Endothelial cell (in vitro differentiated cells): ENCODE results near the gene HUWE1. TPM values are rescaled to one million over a fixed set of nuclear protein-coding genes. Genes with fewer than 3 reads are reported as not detected.
A peak's percentile ranks its signal among the peaks of the same experiment; 100 is the strongest.

Experiments
- DNase-seq: peaks from one replicate; pipeline ENCODE4 v3.0.0; 2021; ENCODE audit warnings: low spot score
- H3K27ac Mint-ChIP-seq: one replicate; pipeline ENCODE4 v1.8.0; 2021; ENCODE audit warnings: mixed read lengths, inconsistent platforms; ENCODE audit not compliant: unreplicated experiment
- H3K27me3 Mint-ChIP-seq: one replicate; pipeline ENCODE4 v1.8.0; 2021; ENCODE audit warnings: mild to moderate bottlenecking, moderate library complexity, mixed read lengths, inconsistent platforms; ENCODE audit not compliant: unreplicated experiment
- H3K36me3 Mint-ChIP-seq: one replicate; pipeline ENCODE4 v1.8.0; 2021; ENCODE audit warnings: mild to moderate bottlenecking, low read depth, mixed read lengths, inconsistent platforms; ENCODE audit not compliant: unreplicated experiment
- H3K4me1 Mint-ChIP-seq: one replicate; pipeline ENCODE4 v1.8.0; 2021; ENCODE audit warnings: mild to moderate bottlenecking, mixed read lengths, inconsistent platforms; ENCODE audit not compliant: unreplicated experiment
- H3K4me3 Mint-ChIP-seq: one replicate; pipeline ENCODE4 v1.8.0; 2021; ENCODE audit warnings: mild to moderate bottlenecking, mixed read lengths, inconsistent platforms; ENCODE audit not compliant: unreplicated experiment
- H3K9me3 Mint-ChIP-seq: one replicate; pipeline ENCODE4 v1.8.0; 2021; ENCODE audit warnings: mixed read lengths, inconsistent platforms; ENCODE audit not compliant: unreplicated experiment
- CTCF ChIP-seq: fragments of 200-600 bp; sonication (generic); IDR thresholded peaks from one replicate; pipeline ENCODE4 v1.5.0; 2021; ENCODE audit warnings: antibody characterized with exemption; ENCODE audit not compliant: unreplicated experiment
- total RNA-seq: library from RNA; stranded (reverse); fragmentation: NEBNext Ultra II Directional; extraction: Animal tissue kit (Norgen Biotek cat#: 25700); gene quantifications from one replicate; pipeline ENCODE4 v1.2.1, GENCODE V29; 2021; ENCODE audit not compliant: unreplicated experiment

HUWE1 gene
- total RNA-seq, 1 donor from 2014 or later = 270 TPM

DNA sequence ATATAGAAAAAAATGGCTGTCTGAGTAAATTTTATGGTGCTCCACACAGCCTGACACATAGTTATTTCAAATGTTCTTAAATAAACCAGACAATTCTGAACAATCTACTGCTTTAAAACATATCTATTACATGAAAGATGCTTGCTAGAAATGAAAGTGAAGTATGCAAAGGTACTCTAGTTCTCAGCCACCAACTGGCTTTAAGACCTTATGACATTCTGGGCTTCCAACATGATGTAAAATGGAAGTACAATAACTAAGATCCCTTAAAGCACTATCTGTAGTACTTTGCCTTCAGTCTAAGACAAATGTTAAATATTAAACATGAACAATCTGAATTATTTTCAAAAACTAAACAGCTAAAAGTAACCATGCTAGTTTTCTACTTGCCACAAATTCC lies 17.3 kb downstream of the HUWE1 start:
- H3K4me3 Mint-ChIP-seq = no peak overlapping the region
- H3K4me1 Mint-ChIP-seq = peaks cover 3% of the 10 kb centered on the region
- no peaks in the 10 kb centered on the region for H3K27me3 Mint-ChIP-seq
- no peak for TF ChIP-seq CTCF
- no peak for DNase-seq
- no peaks in the 10 kb centered on the region for H3K9me3 Mint-ChIP-seq
- no peaks in the 10 kb centered on the region for H3K36me3 Mint-ChIP-seq
- H3K27ac Mint-ChIP-seq = no peak overlapping the region

DNA sequence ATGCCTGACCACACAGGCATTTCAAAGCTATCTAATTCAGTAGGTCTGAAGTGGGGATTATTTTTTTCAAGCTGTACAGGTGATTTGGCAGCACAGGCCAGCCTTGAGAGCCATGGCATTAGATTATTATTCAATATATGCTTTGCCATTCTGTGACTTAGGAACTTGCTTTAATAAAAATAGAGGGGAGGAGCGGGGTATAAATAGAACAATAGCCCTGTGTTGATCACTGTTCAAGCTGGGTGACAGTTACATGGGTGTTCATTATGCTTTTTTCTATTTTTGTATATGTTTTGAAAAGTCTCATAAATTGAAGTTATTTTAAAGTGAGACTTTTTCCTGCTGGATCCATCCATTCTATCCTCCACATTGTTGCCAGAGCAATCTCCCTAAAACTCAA lies 20.3 kb downstream of the HUWE1 start:
- no peak for DNase-seq
- Mint-ChIP-seq H3K4me1 (peaks cover 3% of the 10 kb centered on the region), H3K36me3 (peaks cover 10% of the 10 kb centered on the region), H3K4me3 (no peak overlapping the region), H3K27me3 (no peaks in the 10 kb centered on the region), H3K9me3 (no peaks in the 10 kb centered on the region), H3K27ac (peak overlapping the region; percentile 18)
- no peak for TF ChIP-seq CTCF

DNA sequence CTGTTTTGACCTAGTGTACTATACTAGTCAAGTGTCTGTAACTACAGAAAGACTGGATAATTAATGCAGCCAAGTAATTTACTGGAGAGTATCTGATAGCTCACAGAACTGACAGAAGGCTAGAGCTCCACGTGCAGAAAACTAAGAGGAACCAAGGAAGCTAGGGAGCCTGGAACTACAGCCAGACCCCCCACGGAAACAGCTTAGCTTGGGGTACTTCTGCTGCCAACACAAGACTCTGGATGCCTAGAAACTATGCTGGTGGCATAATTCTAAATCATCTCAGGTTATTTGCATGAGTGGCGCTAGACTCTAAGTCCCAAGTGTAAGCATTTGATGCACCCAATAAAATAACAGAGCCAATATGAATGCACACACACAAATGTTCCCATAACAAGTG lies 26.5 kb downstream of the HUWE1 start:
- Mint-ChIP-seq H3K27me3 (no peaks in the 10 kb centered on the region), H3K36me3 (peaks cover 15% of the 10 kb centered on the region), H3K4me3 (no peak overlapping the region), H3K4me1 (no peaks in the 10 kb centered on the region), H3K9me3 (no peaks in the 10 kb centered on the region), H3K27ac (no peak overlapping the region)
- TF ChIP-seq CTCF = no peak
- DNase-seq = no peak

GRCh38 chrX:53659039-53659438 lies 27.5 kb downstream of the HUWE1 start:
- H3K4me1 Mint-ChIP-seq = no peaks in the 10 kb centered on the region
- peaks cover 15% of the 10 kb centered on the region for H3K36me3 Mint-ChIP-seq
- TF ChIP-seq CTCF = no peak
- no peak overlapping the region for H3K27ac Mint-ChIP-seq
- DNase-seq = no peak
- no peaks in the 10 kb centered on the region for H3K9me3 Mint-ChIP-seq
- H3K27me3 Mint-ChIP-seq = no peaks in the 10 kb centered on the region
- no peak overlapping the region for H3K4me3 Mint-ChIP-seq

DNA sequence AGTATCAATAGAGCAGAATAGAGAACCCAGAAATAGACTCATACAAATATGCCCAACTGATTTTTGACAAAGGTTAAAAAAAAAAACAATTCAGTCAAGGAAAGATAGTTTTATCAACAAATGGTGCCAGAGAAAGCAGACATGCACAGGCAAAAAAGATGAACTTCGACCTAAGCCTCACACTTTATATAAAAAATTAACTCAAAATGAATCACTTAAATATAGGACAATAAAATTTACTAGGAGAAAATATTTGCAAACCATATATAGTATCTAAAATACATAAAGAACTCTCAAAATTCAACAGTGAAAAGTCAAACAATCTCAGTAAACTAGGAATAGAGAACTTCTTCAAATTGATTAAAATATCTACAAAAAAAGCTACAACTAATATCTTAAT lies 29.7 kb downstream of the HUWE1 start:
- Mint-ChIP-seq H3K9me3 (no peaks in the 10 kb centered on the region), H3K4me1 (no peaks in the 10 kb centered on the region), H3K36me3 (peaks cover 5% of the 10 kb centered on the region), H3K27me3 (no peaks in the 10 kb centered on the region), H3K4me3 (no peak overlapping the region), H3K27ac (no peak overlapping the region)
- no peak for TF ChIP-seq CTCF
- no peak for DNase-seq
